IMR-90 (cell line): Measurements from ENCODE around the gene UCP2. TPM values are rescaled to one million over a fixed set of nuclear protein-coding genes. Genes with fewer than 3 reads are reported as not detected.

Experiments
- ATAC-seq: fragments of 200-7000 bp; cut with Tn5 transposase; 2 replicates; pipeline ENCODE4 v1.9.1; 2020; ENCODE audit warnings: low read depth, mild to moderate bottlenecking, moderate library complexity
- BruUV-seq: library from RNA; stranded (reverse); fragments of 400-500 nt; replicated peaks from 2 replicates; lab custom pipeline; 2021; lab: Mats Ljungman, UMichigan
- CTCF ChIA-PET: fragments of 300-600 bp; formaldehyde crosslinking; extraction: SDS; loops from one replicate; lab custom pipeline; 2021; ENCODE audit warnings: antibody characterized with exemption; lab: Yijun Ruan, JAX
- POLR2A ChIA-PET: fragments of 300-600 bp; sonication (Branson Sonifier 250); formaldehyde crosslinking; loops from one replicate; lab custom pipeline; 2022; ENCODE audit warnings: antibody characterized with exemption; ENCODE audit not compliant: unreplicated experiment; lab: Charles Lee
- DNase-seq: peaks from one replicate; pipeline ENCODE4 v3.0.0; 2013
- H2AFZ ChIP-seq: replicated peaks from 2 replicates; pipeline ENCODE3; 2013; ENCODE audit warnings: low read length, mild to moderate bottlenecking; ENCODE audit not compliant: poor library complexity
- H2AK5ac ChIP-seq: 2 replicates; pipeline ENCODE4 v1.6.1; 2013; ENCODE audit warnings: low read depth, low read length, inconsistent platforms
- H2AK9ac ChIP-seq: replicated peaks from 2 replicates; pipeline ENCODE3; 2013; ENCODE audit warnings: mild to moderate bottlenecking, low read depth, low read length, moderate library complexity; ENCODE audit not compliant: poor library complexity
- H2BK120ac ChIP-seq: 2 replicates; pipeline ENCODE4 v1.6.1; 2013; ENCODE audit warnings: low read depth, low read length, inconsistent platforms
- H2BK15ac ChIP-seq: 3 replicates; pipeline ENCODE4 v1.6.1; 2013; ENCODE audit warnings: low read depth, low read length, inconsistent platforms
- H2BK20ac ChIP-seq: 2 replicates; pipeline ENCODE4 v1.6.1; 2013; ENCODE audit warnings: low read depth, mild to moderate bottlenecking, inconsistent platforms, low read length, moderate library complexity
- H2BK5ac ChIP-seq: 2 replicates; pipeline ENCODE4 v1.6.1; 2013; ENCODE audit warnings: mild to moderate bottlenecking, low read depth, low read length, inconsistent platforms; ENCODE audit not compliant: poor library complexity, severe bottlenecking
- H3K14ac ChIP-seq: replicated peaks from 2 replicates; pipeline ENCODE4 v1.6.1; 2013; ENCODE audit warnings: low read depth, low read length, inconsistent platforms
- H3K18ac ChIP-seq: 2 replicates; pipeline ENCODE4 v1.6.1; 2013; ENCODE audit warnings: low read depth, low read length, control low read depth
- H3K23ac ChIP-seq: 2 replicates; pipeline ENCODE4 v1.6.1; 2013; ENCODE audit warnings: low read depth, low read length, inconsistent platforms
- H3K27ac ChIP-seq: 2 replicates; pipeline ENCODE4 v1.5.1; 2013; ENCODE audit warnings: mild to moderate bottlenecking, control low read depth, low read length; ENCODE audit not compliant: insufficient read depth
- H3K27me3 ChIP-seq: 2 replicates; pipeline ENCODE4 v1.6.1; 2013; ENCODE audit warnings: low read length; ENCODE audit not compliant: control insufficient read depth, insufficient read depth
- H3K36me3 ChIP-seq: 2 replicates; pipeline ENCODE4 v1.6.1; 2013; ENCODE audit warnings: low read length, mixed read lengths; ENCODE audit not compliant: control insufficient read depth, insufficient read depth
- H3K4ac ChIP-seq: 2 replicates; pipeline ENCODE4 v1.6.1; 2013; ENCODE audit warnings: low read depth, low read length, inconsistent platforms
- H3K4me1 ChIP-seq: 2 replicates; pipeline ENCODE4 v1.6.1; 2013; ENCODE audit warnings: low read length, mixed read lengths; ENCODE audit not compliant: control insufficient read depth, insufficient read depth
- H3K4me2 ChIP-seq: 2 replicates; pipeline ENCODE4 v1.6.1; 2013; ENCODE audit warnings: low read depth, mild to moderate bottlenecking, control low read depth, low read length, moderate library complexity
- H3K4me3 ChIP-seq: 2 replicates; pipeline ENCODE4 v1.5.1; 2013; ENCODE audit warnings: low read depth, mild to moderate bottlenecking, control low read depth, low read length, moderate library complexity; ENCODE audit not compliant: insufficient read depth
- H3K56ac ChIP-seq: 2 replicates; pipeline ENCODE4 v1.6.1; 2013; ENCODE audit warnings: low read length, inconsistent platforms; ENCODE audit not compliant: insufficient read depth; ENCODE audit errors: extremely low read depth
- H3K79me1 ChIP-seq, 2 experiments: 2 replicates each; pipeline ENCODE4 v1.6.1; 2013; ENCODE audit warnings: low read length in 2 of 2, inconsistent platforms in 1 of 2, low read depth in 1 of 2
- H3K9ac ChIP-seq: 2 replicates; pipeline ENCODE4 v1.6.1; 2013; ENCODE audit warnings: low read depth, low read length, control low read depth
- H3K9me1 ChIP-seq: 2 replicates; pipeline ENCODE4 v1.6.1; 2013; ENCODE audit warnings: low read length, inconsistent platforms; ENCODE audit not compliant: insufficient read depth
- H3K9me3 ChIP-seq: 2 replicates; pipeline ENCODE4 v1.6.1; 2013; ENCODE audit warnings: low read length; ENCODE audit not compliant: control insufficient read depth, insufficient read depth
- H4K20me1 ChIP-seq: 2 replicates; pipeline ENCODE4 v1.6.1; 2013; ENCODE audit warnings: low read length, inconsistent platforms; ENCODE audit not compliant: insufficient read depth
- H4K5ac ChIP-seq: 2 replicates; pipeline ENCODE4 v1.6.1; 2013; ENCODE audit warnings: mild to moderate bottlenecking, low read depth, low read length, control low read depth
- H4K8ac ChIP-seq, 2 experiments: 2 replicates each; pipeline ENCODE4 v1.6.1; 2013; ENCODE audit warnings: low read depth in 2 of 2, low read length in 2 of 2, control low read depth in 1 of 2, inconsistent platforms in 1 of 2
- H4K91ac ChIP-seq: 2 replicates; pipeline ENCODE4 v1.6.1; 2013; ENCODE audit warnings: low read depth, low read length, inconsistent platforms; ENCODE audit not compliant: insufficient read depth
- BHLHE40 ChIP-seq: fragments of 150-350 bp; IDR thresholded peaks from 2 replicates; pipeline ENCODE4 v1.6.1; 2016; ENCODE audit warnings: mild to moderate bottlenecking, low read depth, low read length
- CEBPB ChIP-seq: IDR thresholded peaks from 2 replicates; pipeline ENCODE4 v1.6.1; 2012; ENCODE audit warnings: low read depth, low read length, improper control_type of control experiment
- CHD1 ChIP-seq: IDR thresholded peaks from 2 replicates; pipeline ENCODE4 v1.6.1; 2012; ENCODE audit warnings: low read depth, low read length, improper control_type of control experiment
- FOS ChIP-seq: fragments of 150-350 bp; IDR thresholded peaks from 2 replicates; pipeline ENCODE4 v1.6.1; 2016; ENCODE audit warnings: low read depth, low read length
- MAFK ChIP-seq: IDR thresholded peaks from 2 replicates; pipeline ENCODE4 v1.6.1; 2012; ENCODE audit warnings: low read depth, low read length, improper control_type of control experiment
- MAZ ChIP-seq: IDR thresholded peaks from 2 replicates; pipeline ENCODE4 v1.6.1; 2012; ENCODE audit warnings: low read depth, mild to moderate bottlenecking, low read length, improper control_type of control experiment, moderate library complexity, borderline replicate concordance
- NFE2L2 ChIP-seq: fragments of 150-350 bp; IDR thresholded peaks from 2 replicates; pipeline ENCODE4 v1.6.1; 2016; ENCODE audit warnings: low read depth, mild to moderate bottlenecking, low read length
- RCOR1 ChIP-seq: IDR thresholded peaks from 2 replicates; pipeline ENCODE4 v1.6.1; 2012; ENCODE audit warnings: mild to moderate bottlenecking, low read length, improper control_type of control experiment; ENCODE audit not compliant: insufficient replicate concordance
- SMC3 ChIP-seq: fragments of 150-350 bp; IDR thresholded peaks from 2 replicates; pipeline ENCODE4 v1.6.1; 2016; ENCODE audit warnings: low read depth, mild to moderate bottlenecking, antibody characterized with exemption, low read length, moderate library complexity
- WGBS, 2 experiments: methylation state at CpG; one replicate each; pipeline versions ENCODE4 v1.1.5 to v1.1.7; 2013; ENCODE audit warnings: missing lambda C conversion rate in 2 of 2; ENCODE audit not compliant: insufficient read length in 1 of 2; ENCODE audit errors: extremely low coverage in 2 of 2; 5-methylcytosine and 5-hydroxymethylcytosine counted together
- dilution Hi-C: fragments of 300-500 bp; cut with HindIII; formaldehyde crosslinking; loops from one replicate; pipeline ENCODE4 v1.14.3; 2018; ENCODE audit warnings: low sequenced_read_pairs; ENCODE audit not compliant: unreplicated experiment
- in situ Hi-C: fragments of 300-500 bp; cut with MboI; formaldehyde crosslinking; loops from 3 replicates; pipeline ENCODE4 v1.14.3; 2019; ENCODE audit warnings: low sequenced_read_pairs, inconsistent platforms, mixed read lengths
- intact Hi-C: fragments of 100-400 bp; cut with micrococcal nuclease; formaldehyde crosslinking; loops from 2 replicates; pipeline ENCODE4 v1.10.0; 2022
- polyA plus RNA-seq, 3 experiments: library from polyadenylated mRNA; depleted of rRNA; stranded (reverse); fragments of >200 nt; gene quantifications; 2 replicates each; pipeline ENCODE4 v1.2.3, GENCODE V29; 2012; ENCODE audit warnings: low replicate concordance in 1 of 3
- total RNA-seq: library from RNA; depleted of rRNA; stranded (reverse); fragments of >200 nt; gene quantifications from 2 replicates; pipeline ENCODE4 v1.2.3, GENCODE V29; 2012
- TF ChIP-seq, protein P1 (sequence below): conservative IDR thresholded peaks from 2 replicates; pipeline ENCODE4 v1.5.1; 2012; ENCODE audit warnings: mild to moderate bottlenecking, low read depth, low read length, improper control_type of control experiment
- TF ChIP-seq, protein P2 (sequence below): fragments of 150-350 bp; IDR thresholded peaks from 2 replicates; pipeline ENCODE4 v1.6.1; 2016; ENCODE audit warnings: low read depth, mild to moderate bottlenecking, low read length, moderate library complexity, borderline replicate concordance
- TF ChIP-seq, protein P3 (sequence below): fragments of 150-350 bp; IDR thresholded peaks from 2 replicates; pipeline ENCODE4 v1.6.1; 2017; ENCODE audit warnings: mild to moderate bottlenecking, antibody characterized with exemption, low read length, low read depth

Gene UCP2
- total and polyA plus RNA-seq, 2 of the 4 experiments (the other 2 are of a cell fraction): 2.0 to 11.9 TPM

DNA sequence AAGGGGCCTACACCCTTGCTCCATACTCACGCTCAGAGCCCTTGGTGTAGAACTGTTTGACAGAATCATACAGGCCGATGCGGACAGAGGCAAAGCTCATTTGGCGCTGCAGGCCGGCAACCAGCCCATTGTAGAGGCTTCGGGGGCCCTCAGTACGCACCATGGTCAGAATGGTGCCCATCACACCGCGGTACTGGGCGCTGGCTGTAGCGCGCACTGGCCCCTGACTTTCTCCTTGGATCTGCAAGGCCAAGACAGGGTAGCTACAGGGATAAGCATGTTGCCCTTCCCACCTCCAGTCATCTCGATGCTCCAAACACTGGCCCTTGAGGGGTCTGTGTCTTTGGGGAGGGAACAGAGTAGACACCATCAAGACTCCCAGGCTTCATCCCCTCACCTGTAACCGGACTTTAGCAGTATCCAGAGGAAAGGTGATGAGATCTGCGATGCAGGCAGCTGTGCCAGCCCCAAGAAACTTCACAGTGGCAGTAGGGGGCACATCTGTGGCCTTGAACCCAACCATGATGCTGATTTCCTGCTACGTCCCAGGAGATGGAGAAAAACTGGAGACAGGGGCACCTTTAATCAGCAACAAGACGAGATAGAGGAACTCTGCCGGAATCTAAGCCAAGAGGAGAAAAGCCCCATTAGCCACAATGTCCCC, 4.7 kb downstream of the UCP2 start:
- H3K14ac ChIP-seq: no peak overlapping the region
- H3K9ac ChIP-seq: no peak overlapping the region
- intact Hi-C loops (no loop called here), in situ Hi-C loops (no loop called here), dilution Hi-C loops (no loop called here)
- H3K27me3 ChIP-seq: no peaks in the 10 kb centered on the region
- no peak for ATAC-seq
- no peaks in the 10 kb centered on the region for H3K36me3 ChIP-seq
- no peak overlapping the region for H2BK15ac ChIP-seq
- POLR2A ChIA-PET: no interaction called here
- TF ChIP-seq CEBPB (no peak), FOS (no peak), NFE2L2 (no peak), MAFK (no peak), CHD1 (no peak), MAZ (no peak), BHLHE40 (no peak), SMC3 (no peak), RCOR1 (no peak)
- TF ChIP-seq, protein P1, sequence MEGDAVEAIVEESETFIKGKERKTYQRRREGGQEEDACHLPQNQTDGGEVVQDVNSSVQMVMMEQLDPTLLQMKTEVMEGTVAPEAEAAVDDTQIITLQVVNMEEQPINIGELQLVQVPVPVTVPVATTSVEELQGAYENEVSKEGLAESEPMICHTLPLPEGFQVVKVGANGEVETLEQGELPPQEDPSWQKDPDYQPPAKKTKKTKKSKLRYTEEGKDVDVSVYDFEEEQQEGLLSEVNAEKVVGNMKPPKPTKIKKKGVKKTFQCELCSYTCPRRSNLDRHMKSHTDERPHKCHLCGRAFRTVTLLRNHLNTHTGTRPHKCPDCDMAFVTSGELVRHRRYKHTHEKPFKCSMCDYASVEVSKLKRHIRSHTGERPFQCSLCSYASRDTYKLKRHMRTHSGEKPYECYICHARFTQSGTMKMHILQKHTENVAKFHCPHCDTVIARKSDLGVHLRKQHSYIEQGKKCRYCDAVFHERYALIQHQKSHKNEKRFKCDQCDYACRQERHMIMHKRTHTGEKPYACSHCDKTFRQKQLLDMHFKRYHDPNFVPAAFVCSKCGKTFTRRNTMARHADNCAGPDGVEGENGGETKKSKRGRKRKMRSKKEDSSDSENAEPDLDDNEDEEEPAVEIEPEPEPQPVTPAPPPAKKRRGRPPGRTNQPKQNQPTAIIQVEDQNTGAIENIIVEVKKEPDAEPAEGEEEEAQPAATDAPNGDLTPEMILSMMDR: no peak
- TF ChIP-seq, protein P2, sequence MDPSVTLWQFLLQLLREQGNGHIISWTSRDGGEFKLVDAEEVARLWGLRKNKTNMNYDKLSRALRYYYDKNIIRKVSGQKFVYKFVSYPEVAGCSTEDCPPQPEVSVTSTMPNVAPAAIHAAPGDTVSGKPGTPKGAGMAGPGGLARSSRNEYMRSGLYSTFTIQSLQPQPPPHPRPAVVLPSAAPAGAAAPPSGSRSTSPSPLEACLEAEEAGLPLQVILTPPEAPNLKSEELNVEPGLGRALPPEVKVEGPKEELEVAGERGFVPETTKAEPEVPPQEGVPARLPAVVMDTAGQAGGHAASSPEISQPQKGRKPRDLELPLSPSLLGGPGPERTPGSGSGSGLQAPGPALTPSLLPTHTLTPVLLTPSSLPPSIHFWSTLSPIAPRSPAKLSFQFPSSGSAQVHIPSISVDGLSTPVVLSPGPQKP: no peak
- TF ChIP-seq, protein P3, sequence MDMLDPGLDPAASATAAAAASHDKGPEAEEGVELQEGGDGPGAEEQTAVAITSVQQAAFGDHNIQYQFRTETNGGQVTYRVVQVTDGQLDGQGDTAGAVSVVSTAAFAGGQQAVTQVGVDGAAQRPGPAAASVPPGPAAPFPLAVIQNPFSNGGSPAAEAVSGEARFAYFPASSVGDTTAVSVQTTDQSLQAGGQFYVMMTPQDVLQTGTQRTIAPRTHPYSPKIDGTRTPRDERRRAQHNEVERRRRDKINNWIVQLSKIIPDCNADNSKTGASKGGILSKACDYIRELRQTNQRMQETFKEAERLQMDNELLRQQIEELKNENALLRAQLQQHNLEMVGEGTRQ: no peak
- no peak for DNase-seq
- H2BK5ac ChIP-seq: no peak overlapping the region
- H4K20me1 ChIP-seq: peaks cover 2% of the 10 kb centered on the region; the same call in 1 of the 2 replicates
- WGBS, 2 experiments: 100% methylated on average over 9 of the region's 18 CpGs; no CpG with 5 or more reads in 1 of the 2 experiments
- H3K4me3 ChIP-seq: no peak overlapping the region
- H2BK20ac ChIP-seq: no peak overlapping the region
- no peak overlapping the region for H3K56ac ChIP-seq
- no TSS peak for BruUV-seq
- CTCF ChIA-PET: no interaction called here
- no peak overlapping the region for H3K18ac ChIP-seq
- H3K4ac ChIP-seq: no peak overlapping the region
- H3K4me1 ChIP-seq: no peaks in the 10 kb centered on the region
- H2BK120ac ChIP-seq: no peak overlapping the region
- H4K8ac ChIP-seq: no peak overlapping the region
- no peak overlapping the region for H2AFZ ChIP-seq
- no peak overlapping the region for H3K23ac ChIP-seq
- H3K9me1 ChIP-seq: peaks cover 12% of the 10 kb centered on the region; the same call in 1 of the 2 replicates
- H3K79me1 ChIP-seq: 0 out of 4 replicates have a peak, but pooled peaks cover 0 to 10% of the 10 kb centered on the region in 2 experiments
- H4K5ac ChIP-seq: no peak overlapping the region
- no peak overlapping the region for H3K27ac ChIP-seq
- H3K9me3 ChIP-seq: no peaks in the 10 kb centered on the region
- no peak overlapping the region for H2AK5ac ChIP-seq
- H4K91ac ChIP-seq: no peak overlapping the region
- H3K4me2 ChIP-seq: no peak overlapping the region
- H2AK9ac ChIP-seq: no peak overlapping the region
